SJSA1 (cell line): Measurements from ENCODE around the gene ESF1. TPM values are rescaled to one million over a fixed set of nuclear protein-coding genes. Genes with fewer than 3 reads are reported as not detected.
"Not testable (repeated sequence)": the region's sequence is repeated elsewhere in the genome, so short reads cannot be mapped to it uniquely, and the experiment has no call there.

ENCODE experiments used
- DNase-seq, 2 experiments: peaks; one replicate each; pipeline ENCODE4 v3.0.0-alpha.2; 2015 to 2020; ENCODE audit warnings: low spot score in 2 of 2, low read depth in 1 of 2
- H3K27ac ChIP-seq: fragments of 250-450 bp; sonication (Bioruptor Pico); 2 replicates; pipeline ENCODE4 v1.5.1; 2020; ENCODE audit warnings: mild to moderate bottlenecking, moderate library complexity
- H3K27me3 ChIP-seq: fragments of 250-450 bp; sonication (Bioruptor Pico); replicated peaks from 2 replicates; pipeline ENCODE4 v1.5.1; 2020; ENCODE audit warnings: mild to moderate bottlenecking, moderate library complexity
- H3K36me3 ChIP-seq: fragments of 250-450 bp; sonication (Bioruptor Pico); 2 replicates; pipeline ENCODE4 v1.5.1; 2020; ENCODE audit warnings: mild to moderate bottlenecking
- H3K4me1 ChIP-seq: fragments of 250-450 bp; sonication (Bioruptor Pico); replicated peaks from 2 replicates; pipeline ENCODE4 v1.6.1; 2021; ENCODE audit warnings: mild to moderate bottlenecking
- H3K4me3 ChIP-seq: fragments of 250-450 bp; sonication (Bioruptor Pico); 2 replicates; pipeline ENCODE4 v1.5.1; 2020; ENCODE audit warnings: mild to moderate bottlenecking
- H3K9me3 ChIP-seq: fragments of 250-450 bp; sonication (Bioruptor Pico); replicated peaks from 2 replicates; pipeline ENCODE4 v1.5.1; 2020; ENCODE audit warnings: mild to moderate bottlenecking
- total RNA-seq: library from RNA; depleted of rRNA; stranded (reverse); fragments of >200 nt; shearing (Covaris generic); gene quantifications from 2 replicates; pipeline ENCODE4 v1.2.3, GENCODE V29; 2014

Gene ESF1
- total RNA-seq, 1 experiment from 2014 or later: 20.5 TPM

DNA sequence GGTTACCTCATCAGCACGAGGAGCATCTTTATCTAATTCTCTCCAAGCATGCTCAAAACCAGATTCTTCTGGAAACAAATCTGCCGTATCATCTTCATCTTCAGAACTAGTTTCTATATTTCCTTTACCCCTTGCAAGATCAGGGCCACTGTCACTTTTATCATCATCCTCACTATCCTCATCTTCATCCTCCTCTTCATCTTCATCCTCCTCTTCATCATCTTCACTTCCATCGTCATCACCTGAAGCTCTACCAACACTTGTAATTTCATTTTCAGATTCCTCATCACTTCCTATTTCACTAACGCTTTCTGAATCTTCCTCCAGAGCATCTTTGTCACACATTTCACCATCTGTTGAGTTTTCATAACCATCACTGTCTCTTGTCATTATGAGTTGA is 8.9 kb downstream of the ESF1 start:
- H3K9me3 ChIP-seq: no peaks in the 10 kb centered on the region
- no peak for DNase-seq
- H3K4me3 ChIP-seq: no peak overlapping the region
- H3K27me3 ChIP-seq: no peaks in the 10 kb centered on the region; the same call in 1 of the 2 replicates
- H3K36me3 ChIP-seq: peaks cover 78% of the 10 kb centered on the region
- H3K4me1 ChIP-seq: peaks cover 4% of the 10 kb centered on the region; the same call in 1 of the 2 replicates
- H3K27ac ChIP-seq: no peak overlapping the region

DNA sequence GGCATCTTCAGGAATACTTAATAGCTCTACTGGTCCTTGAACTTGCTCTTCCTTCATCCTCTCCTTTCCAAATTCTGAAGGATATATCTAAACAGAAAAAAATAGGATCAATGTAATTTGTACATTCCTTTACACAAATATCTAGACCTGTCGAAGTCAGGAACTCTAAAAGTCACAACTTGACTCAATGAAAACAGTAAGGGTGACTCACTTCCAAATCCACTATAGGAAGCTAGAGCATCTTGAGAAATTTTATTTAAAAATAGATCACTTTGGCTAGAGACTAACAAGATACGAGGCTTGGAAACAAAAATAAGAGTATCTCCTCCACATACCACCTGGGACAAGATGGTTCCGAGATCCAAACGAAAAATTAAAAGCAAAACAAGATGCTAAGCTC is 12.2 kb downstream of the ESF1 start:
- H3K4me3 ChIP-seq: no peak overlapping the region
- H3K4me1 ChIP-seq: peaks cover 4% of the 10 kb centered on the region; the same call in 1 of the 2 replicates
- DNase-seq: no peak
- no peaks in the 10 kb centered on the region for H3K9me3 ChIP-seq
- no peak overlapping the region for H3K27ac ChIP-seq
- H3K27me3 ChIP-seq: no peaks in the 10 kb centered on the region; the same call in 1 of the 2 replicates
- peaks cover 82% of the 10 kb centered on the region for H3K36me3 ChIP-seq

DNA sequence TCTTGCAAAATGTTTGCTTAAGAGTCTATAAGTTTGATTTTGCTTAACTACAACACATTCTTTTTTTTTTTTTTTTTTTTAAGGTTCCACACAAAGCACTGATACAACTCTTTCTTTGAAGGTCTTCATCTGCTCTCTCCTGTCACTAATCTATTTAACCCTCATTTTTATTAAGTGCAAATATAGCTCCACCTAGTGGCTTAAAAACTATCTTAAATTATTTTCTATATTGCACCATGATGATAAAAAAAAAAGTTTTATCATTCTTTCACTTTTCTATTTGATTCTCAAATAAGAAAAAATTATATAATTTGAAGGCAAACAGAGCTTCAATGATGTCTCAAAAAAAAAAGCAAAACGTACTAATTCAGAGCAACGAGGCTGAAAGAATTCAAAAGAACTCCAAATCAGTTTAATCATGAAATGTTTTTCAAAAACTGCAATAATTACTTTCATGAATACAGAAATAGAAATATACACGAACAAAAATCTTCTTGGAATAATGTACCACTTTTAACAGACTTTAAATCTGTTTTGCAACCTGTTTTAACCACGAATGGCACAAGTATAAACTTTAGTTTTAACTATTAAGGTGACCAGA is 12.8 kb downstream of the ESF1 start:
- peaks cover 82% of the 10 kb centered on the region for H3K36me3 ChIP-seq

DNA sequence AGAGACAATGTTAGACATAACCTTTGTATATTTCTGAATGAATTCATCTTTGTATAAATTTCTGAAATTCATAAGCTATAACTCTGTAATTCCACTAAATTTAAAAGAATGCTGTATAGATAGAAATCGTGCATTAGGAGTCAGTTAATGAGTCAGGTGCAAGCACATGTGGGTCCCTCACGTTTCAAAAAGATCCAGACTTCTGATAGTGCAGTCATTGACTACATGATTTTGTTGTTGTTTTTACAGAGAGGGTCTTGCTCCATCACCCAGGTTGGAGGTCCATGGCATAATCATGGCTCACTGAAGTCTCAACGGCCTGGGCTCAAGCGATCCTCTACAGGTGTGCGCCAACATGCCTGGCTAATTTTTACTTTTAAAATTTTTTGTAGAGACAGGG is 14.6 kb downstream of the ESF1 start:
- no peak for DNase-seq
- no peaks in the 10 kb centered on the region for H3K4me1 ChIP-seq
- no peak overlapping the region for H3K27ac ChIP-seq
- peaks cover 82% of the 10 kb centered on the region for H3K36me3 ChIP-seq
- H3K27me3 ChIP-seq: no peaks in the 10 kb centered on the region
- H3K4me3 ChIP-seq: no peak overlapping the region
- H3K9me3 ChIP-seq: no peaks in the 10 kb centered on the region

More for the DNA sequence above, 12.8 kb downstream of the ESF1 start:
- peak in 1 of 2 experiments; percentile 20 for DNase-seq
- H3K27me3 ChIP-seq: no peaks in the 10 kb centered on the region
- no peaks in the 10 kb centered on the region for H3K9me3 ChIP-seq
- no peaks in the 10 kb centered on the region for H3K4me1 ChIP-seq
- H3K4me3 ChIP-seq: no peak overlapping the region
- H3K27ac ChIP-seq: no peak overlapping the region

DNA sequence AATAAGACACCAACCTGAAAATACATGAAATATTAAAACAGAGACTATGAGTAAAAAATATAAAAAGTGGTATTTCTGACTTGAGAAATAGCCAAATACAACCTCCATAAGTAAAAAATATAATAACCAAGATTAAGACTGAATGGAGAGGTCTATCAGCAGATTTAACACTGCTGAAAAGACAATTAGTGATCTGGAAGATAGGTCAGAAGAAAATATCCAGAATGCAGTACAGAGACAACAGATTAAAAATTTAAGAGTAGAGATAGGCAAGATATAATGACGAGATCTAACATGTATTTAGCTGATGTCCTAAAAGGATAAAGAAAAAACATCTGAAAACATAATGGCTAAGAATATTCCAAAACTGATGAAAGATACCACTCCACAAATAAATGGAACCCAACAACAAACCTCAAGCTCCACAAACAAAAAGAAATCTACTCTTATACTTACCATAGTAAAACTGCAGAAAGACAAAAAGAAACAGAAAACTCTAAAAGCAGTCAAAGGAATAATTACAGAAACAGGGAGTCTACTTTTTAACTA is 18.8 kb downstream of the ESF1 start:
- no peak overlapping the region for H3K4me3 ChIP-seq
- no peak overlapping the region for H3K27ac ChIP-seq
- DNase-seq: no peak
- no peaks in the 10 kb centered on the region for H3K4me1 ChIP-seq
- H3K36me3 ChIP-seq: peaks cover 79% of the 10 kb centered on the region
- no peaks in the 10 kb centered on the region for H3K9me3 ChIP-seq
- H3K27me3 ChIP-seq: no peaks in the 10 kb centered on the region

DNA sequence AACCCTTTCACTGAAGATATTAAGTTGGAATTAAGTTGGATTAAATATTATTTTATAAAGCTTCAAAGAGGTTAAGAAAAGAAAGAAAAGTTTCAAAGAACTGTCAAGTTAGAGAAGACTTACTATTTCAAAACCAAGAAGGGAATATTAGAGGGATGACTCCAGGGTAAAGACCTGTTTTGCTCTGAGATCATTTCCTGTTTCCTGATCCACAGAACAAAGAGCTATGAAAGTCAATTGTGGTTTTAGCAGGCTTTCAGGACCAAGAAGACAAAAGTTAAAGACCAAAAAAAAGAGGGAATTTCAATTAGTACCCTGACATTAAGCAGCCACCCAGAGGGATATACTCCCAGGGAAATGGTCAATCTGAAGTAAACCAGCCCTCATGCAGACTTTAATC is 19.4 kb downstream of the ESF1 start:
- no peak overlapping the region for H3K4me3 ChIP-seq
- H3K36me3 ChIP-seq: peaks cover 72% of the 10 kb centered on the region
- no peak overlapping the region for H3K27ac ChIP-seq
- H3K27me3 ChIP-seq: no peaks in the 10 kb centered on the region
- H3K4me1 ChIP-seq: no peaks in the 10 kb centered on the region
- no peak for DNase-seq
- no peaks in the 10 kb centered on the region for H3K9me3 ChIP-seq

DNA sequence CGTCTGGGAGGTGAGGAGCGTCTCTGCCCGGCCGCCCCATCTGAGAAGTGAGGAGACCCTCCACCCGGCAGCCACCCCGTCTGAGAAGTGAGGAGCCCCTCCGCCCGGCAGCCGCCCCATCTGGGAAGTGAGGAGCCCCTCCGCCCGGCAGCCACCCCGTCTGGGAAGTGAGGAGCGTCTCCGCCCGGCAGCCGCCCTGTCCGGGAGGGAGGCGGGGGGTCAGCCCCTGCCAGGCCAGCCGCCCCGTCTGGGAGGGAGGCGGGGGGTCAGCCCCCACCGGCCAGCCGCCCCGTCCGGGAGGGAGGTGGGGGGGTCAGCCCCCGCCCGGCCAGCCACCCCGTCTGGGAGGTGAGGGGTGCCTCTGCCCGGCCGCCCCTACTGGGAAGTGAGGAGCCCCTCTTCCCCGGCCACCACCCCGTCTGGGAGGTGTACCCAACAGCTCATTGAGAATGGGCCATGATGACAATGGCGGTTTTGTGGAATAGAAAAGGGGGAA is 24.2 kb downstream of the ESF1 start:
- H3K4me1 ChIP-seq, H3K9me3 ChIP-seq, H3K4me3 ChIP-seq, H3K27me3 ChIP-seq, DNase-seq, H3K27ac ChIP-seq: not testable (repeated sequence)
- peaks cover 72% of the 10 kb centered on the region for H3K36me3 ChIP-seq

DNA sequence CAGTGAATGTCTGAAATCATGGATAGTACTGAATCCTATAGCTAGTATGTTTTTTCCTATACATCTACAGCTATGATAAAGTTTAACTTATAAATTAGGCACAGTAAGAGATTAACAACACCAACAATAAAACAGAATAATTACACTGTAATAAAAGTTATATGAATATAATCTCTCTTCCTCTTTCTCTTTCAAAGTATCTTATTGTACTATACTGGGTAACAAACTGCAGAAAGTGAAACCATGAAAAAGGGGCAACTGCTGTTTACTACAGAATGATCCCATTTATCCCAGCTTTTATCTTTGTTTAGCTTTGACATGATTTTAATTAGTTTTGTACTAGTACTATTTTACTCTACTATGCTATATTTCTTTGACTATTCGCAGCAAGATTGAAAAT is 25.8 kb downstream of the ESF1 start:
- Histone ChIP-seq H3K36me3 (peaks cover 76% of the 10 kb centered on the region), H3K4me1 (no peaks in the 10 kb centered on the region), H3K27ac (no peak overlapping the region), H3K27me3 (no peaks in the 10 kb centered on the region), H3K4me3 (no peak overlapping the region), H3K9me3 (no peaks in the 10 kb centered on the region)
- DNase-seq: no peak

GRCh38 chr20:13756551-13756950 is 28.2 kb downstream of the ESF1 start:
- Histone ChIP-seq H3K27me3 (no peaks in the 10 kb centered on the region), H3K36me3 (peaks cover 58% of the 10 kb centered on the region), H3K27ac (no peak overlapping the region), H3K9me3 (no peaks in the 10 kb centered on the region), H3K4me1 (no peaks in the 10 kb centered on the region), H3K4me3 (no peak overlapping the region)
- no peak for DNase-seq

DNA sequence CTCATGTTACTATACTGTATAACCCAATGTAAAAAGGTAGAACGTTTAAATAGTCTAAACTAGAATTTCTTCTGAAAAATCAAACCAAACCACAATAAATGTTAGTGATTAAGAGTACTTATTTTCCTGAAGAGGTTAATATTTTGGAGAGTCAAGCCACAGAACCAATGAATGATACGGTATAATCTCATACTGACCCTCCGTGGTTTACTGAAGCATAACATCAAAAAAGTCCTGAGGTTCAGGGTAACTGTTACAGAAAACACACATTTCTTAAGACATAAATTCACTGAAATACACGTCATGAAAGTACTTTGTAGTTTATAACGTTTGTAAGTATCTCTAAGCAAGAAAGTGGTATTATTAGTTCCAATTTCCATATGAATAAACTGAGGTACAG is 28.9 kb downstream of the ESF1 start:
- Histone ChIP-seq H3K36me3 (peaks cover 56% of the 10 kb centered on the region), H3K9me3 (no peaks in the 10 kb centered on the region), H3K4me3 (no peak overlapping the region), H3K27me3 (no peaks in the 10 kb centered on the region), H3K27ac (no peak overlapping the region), H3K4me1 (peaks cover 2% of the 10 kb centered on the region; the same call in 1 of the 2 replicates)
- DNase-seq: no peak

DNA sequence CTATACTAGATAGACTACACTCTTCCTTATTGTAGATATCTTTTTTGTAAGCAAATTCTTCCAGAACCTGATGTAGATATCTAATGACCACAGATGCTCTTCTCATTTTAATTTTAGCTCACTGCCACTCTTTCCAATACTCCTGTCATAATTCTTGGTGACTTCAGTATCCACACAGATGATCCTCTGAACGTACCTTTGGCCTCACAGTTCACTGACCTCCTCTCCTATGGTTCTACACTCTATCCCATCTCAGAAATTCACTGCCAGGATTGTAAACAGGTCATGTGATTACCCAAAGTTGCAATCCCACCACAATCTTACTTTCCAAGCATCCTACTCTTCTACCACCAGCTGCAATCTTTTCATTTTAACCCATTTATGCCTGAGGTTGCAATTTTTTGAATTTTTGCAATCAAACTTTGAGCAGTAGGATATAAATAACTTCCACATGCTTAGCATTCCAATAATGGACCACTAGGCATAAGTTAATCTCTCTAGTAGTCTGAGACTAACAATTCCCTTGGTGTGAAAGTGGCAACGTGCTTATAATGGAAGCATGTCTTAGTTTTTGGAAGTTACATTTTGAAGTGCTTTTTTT is 31.2 kb downstream of the ESF1 start:
- no peak overlapping the region for H3K27ac ChIP-seq
- no peak for DNase-seq
- no peaks in the 10 kb centered on the region for H3K27me3 ChIP-seq
- H3K36me3 ChIP-seq: peaks cover 47% of the 10 kb centered on the region
- H3K4me1 ChIP-seq: peaks cover 2% of the 10 kb centered on the region; the same call in 1 of the 2 replicates
- H3K9me3 ChIP-seq: no peaks in the 10 kb centered on the region
- H3K4me3 ChIP-seq: no peak overlapping the region

GRCh38 chr20:13749811-13750210 is 34.9 kb downstream of the ESF1 start:
- Histone ChIP-seq H3K36me3 (peaks cover 21% of the 10 kb centered on the region), H3K9me3 (no peaks in the 10 kb centered on the region), H3K4me3 (no peak overlapping the region), H3K4me1 (peaks cover 13% of the 10 kb centered on the region), H3K27ac (no peak overlapping the region), H3K27me3 (no peaks in the 10 kb centered on the region)
- DNase-seq: no peak

GRCh38 chr20:13745784-13746183 is 38.9 kb downstream of the ESF1 start:
- H3K36me3 ChIP-seq: peaks cover 38% of the 10 kb centered on the region
- H3K27ac ChIP-seq: no peak overlapping the region
- peak in 1 of 2 experiments; percentile 12 for DNase-seq
- no peaks in the 10 kb centered on the region for H3K27me3 ChIP-seq
- peaks cover 20% of the 10 kb centered on the region for H3K4me1 ChIP-seq
- peaks cover 4% of the 10 kb centered on the region; the same call in 1 of the 2 replicates for H3K9me3 ChIP-seq
- H3K4me3 ChIP-seq: no peak overlapping the region

GRCh38 chr20:13744352-13744751 is 40.4 kb downstream of the ESF1 start:
- no peak for DNase-seq
- Histone ChIP-seq H3K27ac (no peak overlapping the region), H3K27me3 (no peaks in the 10 kb centered on the region), H3K9me3 (peaks cover 7% of the 10 kb centered on the region; the same call in 1 of the 2 replicates), H3K4me3 (no peak overlapping the region), H3K36me3 (peaks cover 34% of the 10 kb centered on the region), H3K4me1 (peaks cover 33% of the 10 kb centered on the region)
